Endodermal cell (in vitro differentiated cells): ENCODE results near the gene ABCC6. TPM values are rescaled to one million over a fixed set of nuclear protein-coding genes. Genes with fewer than 3 reads are reported as not detected.

Experiments
- DNase-seq: peaks from one replicate; pipeline ENCODE4 v3.0.0-alpha.2; 2017
- H3K27ac ChIP-seq: 2 replicates; pipeline ENCODE4 v1.5.1; 2013; ENCODE audit warnings: mild to moderate bottlenecking, low read depth, low read length, moderate library complexity
- H3K27me3 ChIP-seq: 2 replicates; pipeline ENCODE4 v1.6.1; 2013; ENCODE audit warnings: mild to moderate bottlenecking, low read length, moderate library complexity; ENCODE audit not compliant: insufficient read depth, control insufficient read depth, poor library complexity, severe bottlenecking
- H3K36me3 ChIP-seq: 2 replicates; pipeline ENCODE4 v1.7.0; 2013; ENCODE audit warnings: mild to moderate bottlenecking, low read length, moderate library complexity; ENCODE audit not compliant: control insufficient read depth, insufficient read depth
- H3K4me1 ChIP-seq: one replicate; pipeline ENCODE4 v1.7.0; 2013; ENCODE audit warnings: low read length; ENCODE audit not compliant: control insufficient read depth, insufficient read depth
- H3K4me3 ChIP-seq: 2 replicates; pipeline ENCODE4 v1.5.1; 2013; ENCODE audit warnings: mild to moderate bottlenecking, low read length, moderate library complexity
- H3K9ac ChIP-seq: 2 replicates; pipeline ENCODE4 v1.6.1; 2013; ENCODE audit warnings: mild to moderate bottlenecking, low read length, moderate library complexity; ENCODE audit not compliant: poor library complexity, severe bottlenecking; ENCODE audit errors: extremely low read depth
- H3K9me3 ChIP-seq: 2 replicates; pipeline ENCODE4 v1.6.1; 2013; ENCODE audit warnings: mild to moderate bottlenecking, low read length, moderate library complexity; ENCODE audit not compliant: control insufficient read depth
- H3K27ac Mint-ChIP-seq: 2 replicates; pipeline ENCODE4 v1.8.0; 2020; ENCODE audit warnings: mixed read lengths
- H3K27me3 Mint-ChIP-seq: 2 replicates; pipeline ENCODE4 v1.8.0; 2021; ENCODE audit warnings: mild to moderate bottlenecking, mixed read lengths; ENCODE audit not compliant: insufficient read depth
- H3K36me3 Mint-ChIP-seq: 2 replicates; pipeline ENCODE4 v1.8.0; 2020; ENCODE audit warnings: low read depth, mixed read lengths
- H3K4me1 Mint-ChIP-seq: 2 replicates; pipeline ENCODE4 v1.8.0; 2020; ENCODE audit warnings: mixed read lengths
- H3K4me3 Mint-ChIP-seq: 2 replicates; pipeline ENCODE4 v1.8.0; 2020; ENCODE audit warnings: mild to moderate bottlenecking, moderate library complexity, mixed read lengths
- H3K9me3 Mint-ChIP-seq: 2 replicates; pipeline ENCODE4 v1.8.0; 2020; ENCODE audit warnings: mild to moderate bottlenecking, mixed read lengths
- CTCF ChIP-seq: fragments of 200-600 bp; sonication (generic); conservative IDR thresholded peaks from 2 replicates; pipeline ENCODE4 v1.5.0; 2021; ENCODE audit warnings: antibody characterized with exemption, mild to moderate bottlenecking
- WGBS, 2 experiments: methylation state at CpG; one replicate each; pipeline versions ENCODE4 v1.1.5 to v1.1.7; 2013; ENCODE audit warnings: missing lambda C conversion rate in 2 of 2, mixed read lengths in 1 of 2; ENCODE audit not compliant: insufficient coverage in 1 of 2, insufficient read length in 1 of 2; 5-methylcytosine and 5-hydroxymethylcytosine counted together
- total RNA-seq, 2 donors: library from RNA; stranded (reverse); fragmentation: NEBNext Ultra II Directional in 1 of 2; extraction: Animal tissue kit (Norgen Biotek cat#: 25700) in 1 of 2; gene quantifications; 2 replicates in 1 of 2; 3 replicates in 1 of 2; pipeline ENCODE4 v1.2.1, GENCODE V29; 2021

The ABCC6 gene
- total RNA-seq, 2 donors from 2014 or later = 6.5 to 7.8 TPM

DNA sequence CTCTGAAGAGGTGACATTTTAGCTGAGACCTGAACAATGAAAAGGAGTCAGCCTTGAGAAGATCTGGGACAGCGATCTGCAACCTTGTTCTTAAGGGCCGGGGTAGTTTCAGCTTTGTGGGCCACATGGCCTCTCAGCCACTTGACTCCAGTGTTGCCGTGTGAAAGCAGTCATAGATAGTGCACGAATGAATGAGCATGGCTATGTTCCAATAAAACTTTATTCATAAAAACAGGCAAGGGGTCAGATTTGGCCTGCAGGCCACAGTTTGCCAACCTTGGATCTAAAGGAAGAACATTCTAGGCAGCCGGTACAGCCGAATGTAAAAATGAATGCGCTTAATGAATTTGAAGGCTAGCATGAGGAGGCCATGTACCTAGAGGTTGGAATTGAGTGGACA is 83.5 kb downstream of the ABCC6 start:
- H3K4me3 Mint-ChIP-seq = no peak overlapping the region
- H3K4me1 ChIP-seq = no peaks in the 10 kb centered on the region
- no peak overlapping the region for H3K27ac ChIP-seq
- no peaks in the 10 kb centered on the region for H3K4me1 Mint-ChIP-seq
- peaks cover 63% of the 10 kb centered on the region for H3K36me3 ChIP-seq
- no peak for DNase-seq
- no peak overlapping the region for H3K9ac ChIP-seq
- no peaks in the 10 kb centered on the region for H3K9me3 Mint-ChIP-seq
- peaks cover 59% of the 10 kb centered on the region for H3K36me3 Mint-ChIP-seq
- no peak for TF ChIP-seq CTCF
- no peaks in the 10 kb centered on the region for H3K9me3 ChIP-seq
- no peaks in the 10 kb centered on the region for H3K27me3 Mint-ChIP-seq
- H3K27ac Mint-ChIP-seq = peak overlapping the region; percentile 44
- H3K4me3 ChIP-seq = no peak overlapping the region
- WGBS, 2 experiments = 96 to 97% methylated on average over 7 of the region's 7 CpGs
- H3K27me3 ChIP-seq = no peaks in the 10 kb centered on the region

DNA sequence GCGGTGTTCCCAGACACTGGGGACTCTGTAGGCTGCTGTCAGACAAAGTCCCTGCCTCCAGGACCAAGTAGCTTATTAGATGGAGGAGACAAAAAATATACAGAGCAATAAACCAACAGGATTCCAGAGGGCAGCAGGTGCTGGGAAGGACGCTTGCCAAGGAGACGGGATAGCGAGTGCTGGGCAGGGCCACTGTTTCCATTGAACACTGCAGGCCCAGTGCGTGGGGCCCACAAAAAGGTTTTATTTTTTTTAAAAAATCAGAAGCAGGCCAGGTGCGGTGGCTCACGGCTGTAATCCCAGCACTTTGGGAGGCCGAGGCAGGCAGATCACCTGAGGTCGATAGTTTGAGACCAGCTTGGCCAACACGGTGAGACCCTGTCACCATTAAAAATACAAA is 84.2 kb downstream of the ABCC6 start:
- peaks cover 65% of the 10 kb centered on the region for H3K36me3 ChIP-seq
- Mint-ChIP-seq H3K27me3 (no peaks in the 10 kb centered on the region), H3K36me3 (peaks cover 60% of the 10 kb centered on the region), H3K27ac (no peak overlapping the region), H3K4me3 (no peak overlapping the region), H3K9me3 (no peaks in the 10 kb centered on the region), H3K4me1 (no peaks in the 10 kb centered on the region)
- H3K9ac ChIP-seq = no peak overlapping the region
- H3K27ac ChIP-seq = no peak overlapping the region
- no peak overlapping the region for H3K4me3 ChIP-seq
- 86 to 97% methylated on average over 9 to 10 of the region's 10 CpGs for WGBS, 2 experiments
- TF ChIP-seq CTCF = no peak
- no peaks in the 10 kb centered on the region for H3K9me3 ChIP-seq
- H3K27me3 ChIP-seq = no peaks in the 10 kb centered on the region
- DNase-seq = no peak
- no peaks in the 10 kb centered on the region for H3K4me1 ChIP-seq

GRCh38 chr16:16138034-16138635 is 85.2 kb downstream of the ABCC6 start:
- DNase-seq = no peak

More at GRCh38 chr16:16138034-16138635, 85.2 kb downstream of the ABCC6 start:
- Histone ChIP-seq H3K27me3 (no peaks in the 10 kb centered on the region), H3K36me3 (peaks cover 62% of the 10 kb centered on the region), H3K9me3 (no peaks in the 10 kb centered on the region), H3K27ac (no peak overlapping the region), H3K4me1 (no peaks in the 10 kb centered on the region), H3K4me3 (no peak overlapping the region), H3K9ac (no peak overlapping the region)
- H3K4me1 Mint-ChIP-seq = no peaks in the 10 kb centered on the region
- peaks cover 62% of the 10 kb centered on the region for H3K36me3 Mint-ChIP-seq
- no peaks in the 10 kb centered on the region for H3K9me3 Mint-ChIP-seq
- no peak overlapping the region for H3K27ac Mint-ChIP-seq
- TF ChIP-seq CTCF = no peak
- no peak overlapping the region for H3K4me3 Mint-ChIP-seq
- no peaks in the 10 kb centered on the region for H3K27me3 Mint-ChIP-seq
- 93 to 97% methylated on average over 15 of the region's 15 CpGs for WGBS, 2 experiments
